Stomach (tissue), 9 donors: ENCODE data around the gene AK5. TPM values are rescaled to one million over a fixed set of nuclear protein-coding genes. Genes with fewer than 3 reads are reported as not detected.
A peak's percentile ranks its signal among the peaks of the same experiment; 100 is the strongest.

Source experiments
- DNase-seq, 2 donors: peaks; one replicate each; pipeline versions ENCODE4 v3.0.0 to v3.0.0-alpha.2; 2013 to 2019
- H3K27ac ChIP-seq, 5 donors: fragments of 200-600 bp in 4 of 5; sonication (generic) in 4 of 5; one replicate each; pipeline ENCODE4 v1.5.1; 2013 to 2019; ENCODE audit warnings: mild to moderate bottlenecking in 1 of 5, moderate library complexity in 1 of 5
- H3K27me3 ChIP-seq, 3 donors: fragments of 200-600 bp; sonication (generic); one replicate each; pipeline ENCODE4 v1.5.1; 2017 to 2019; ENCODE audit warnings: mixed run types in 1 of 3
- H3K36me3 ChIP-seq, 4 donors: fragments of 200-600 bp; sonication (generic); 1 replicate in 3 of 4; 2 replicates in 1 of 4; pipeline ENCODE4 v1.5.1; 2016 to 2019
- H3K4me1 ChIP-seq, 4 donors: fragments of 200-600 bp; sonication (generic); one replicate each; pipeline ENCODE4 v1.5.1; 2016 to 2019
- H3K4me3 ChIP-seq, 4 donors: fragments of 200-600 bp; sonication (generic) in 3 of 4; one replicate each; pipeline ENCODE4 v1.5.1; 2016 to 2019; ENCODE audit warnings: mild to moderate bottlenecking in 1 of 4
- H3K9me3 ChIP-seq, 4 donors: fragments of 200-600 bp; sonication (generic); one replicate each; pipeline ENCODE4 v1.5.1; 2016 to 2019
- CTCF ChIP-seq, 7 experiments: fragments of 450-650 bp in 4 of 7; fragments of 200-600 bp in 3 of 7; sonication (generic) in 3 of 7; IDR thresholded peaks; one replicate each; pipeline ENCODE4 v1.5.1; 2016 to 2019; ENCODE audit warnings: antibody characterized with exemption in 7 of 7, control low read depth in 2 of 7, mild to moderate bottlenecking in 1 of 7
- EP300 ChIP-seq: sonication (generic); formaldehyde crosslinking; IDR thresholded peaks from one replicate; pipeline ENCODE4 v1.6.1; 2017; ENCODE audit warnings: antibody characterized with exemption
- POLR2A ChIP-seq, 4 donors: fragments of 450-650 bp; IDR thresholded peaks; one replicate each; pipeline ENCODE4 v1.6.1; 2016; ENCODE audit warnings: antibody characterized with exemption in 4 of 4, control low read depth in 2 of 4, mild to moderate bottlenecking in 1 of 4, moderate library complexity in 1 of 4
- POLR2AphosphoS5 ChIP-seq, 3 donors: sonication (generic); formaldehyde crosslinking; IDR thresholded peaks; one replicate each; pipeline ENCODE4 v1.6.1; 2016; ENCODE audit warnings: antibody characterized with exemption in 3 of 3
- WGBS, 5 donors: extraction: QIAGEN DNeasy Blood & Tissue Kit in 3 of 5; methylation state at CpG; one replicate each; pipeline versions ENCODE4 v1.1.5 to v1.1.7; 2013 to 2018; 5-methylcytosine and 5-hydroxymethylcytosine counted together
- intact Hi-C: fragments of 100-400 bp; cut with DNase I; formaldehyde crosslinking; loops from one replicate; pipeline ENCODE4 v1.15.1; 2023; ENCODE audit warnings: low total_unique reads
- polyA plus RNA-seq, 3 donors: library from polyadenylated mRNA; stranded (reverse); fragments of 200-250 nt; gene quantifications; one replicate each; pipeline ENCODE4 v1.2.3, GENCODE V29; 2013
- total RNA-seq, 5 donors: library from RNA; depleted of rRNA; stranded (reverse); fragments of >200 nt; gene quantifications; one replicate each; pipeline versions ENCODE4 v1.1.0 to v1.2.3, GENCODE V29; 2014 to 2016
- donor health status: healthy with polysubstance abuse.
- donor health status: Bipolar disorder and iron deficiency.
- donor health status: healthy.

AK5 gene
- total and polyA plus RNA-seq, 8 donors = 0.23 to 5.0 (median 1.3) TPM; not detected in 3

- no peaks in the 10 kb centered on the region for H3K36me3 ChIP-seq
Measured at GRCh38 chr1:77467741-77468140, 185.9 kb downstream of the AK5 start.

GRCh38 chr1:77468257-77468948 is 186.6 kb downstream of the AK5 start:
- H3K27me3 ChIP-seq = no peaks in the 10 kb centered on the region
- 38 to 46% (median 44%) methylated on average over 4 of the region's 4 CpGs for WGBS, 5 donors
- peaks cover 0 to 12% (median 7%) of the 10 kb centered on the region in 4 donors for H3K4me1 ChIP-seq
- peaks cover 0 to 6% (median 0%) of the 10 kb centered on the region in 4 donors for H3K9me3 ChIP-seq
- no peak overlapping the region for H3K4me3 ChIP-seq
- intact Hi-C loops = no loop called here
- H3K27ac ChIP-seq = peak overlapping the region in 1 of 5 donors; percentile 39
- no peak for TF ChIP-seq CTCF (IDR thresholded peaks at IDR 0.05)
- no peak for TF ChIP-seq POLR2A (IDR thresholded peaks at IDR 0.05)
- TF ChIP-seq EP300 = no peak
- TF ChIP-seq POLR2AphosphoS5 (IDR thresholded peaks at IDR 0.05) = no peak
- no peaks in the 10 kb centered on the region for H3K36me3 ChIP-seq
- peak in 1 of 2 donors; percentile 32 for DNase-seq

More at GRCh38 chr1:77467741-77468140, 185.9 kb downstream of the AK5 start:
- WGBS, 5 donors = 55 to 61% (median 58%) methylated on average over 2 of the region's 2 CpGs
- H3K27ac ChIP-seq = no peak overlapping the region
- intact Hi-C loops = no loop called here
- TF ChIP-seq EP300 (no peak), POLR2AphosphoS5 (IDR thresholded peaks at IDR 0.05) (no peak), CTCF (IDR thresholded peaks at IDR 0.05) (no peak), POLR2A (IDR thresholded peaks at IDR 0.05) (no peak)
- peaks cover 0 to 5% (median 0%) of the 10 kb centered on the region in 4 donors for H3K9me3 ChIP-seq
- H3K4me1 ChIP-seq = peaks cover 0 to 12% (median 7%) of the 10 kb centered on the region in 4 donors
- H3K27me3 ChIP-seq = no peaks in the 10 kb centered on the region
- DNase-seq = peak in 1 of 2 donors; percentile 40
- no peak overlapping the region for H3K4me3 ChIP-seq

GRCh38 chr1:77468949-77469710 is 187.3 kb downstream of the AK5 start:
- Histone ChIP-seq H3K4me1 (peaks cover 0 to 19% (median 7%) of the 10 kb centered on the region in 4 donors), H3K4me3 (no peak overlapping the region), H3K9me3 (peaks cover 0 to 6% (median 0%) of the 10 kb centered on the region in 4 donors), H3K27ac (peak overlapping the region in 1 of 5 donors; percentile 39), H3K36me3 (no peaks in the 10 kb centered on the region), H3K27me3 (no peaks in the 10 kb centered on the region)
- intact Hi-C loops = no loop called here
- TF ChIP-seq EP300 (no peak), CTCF (IDR thresholded peaks at IDR 0.05) (no peak), POLR2AphosphoS5 (IDR thresholded peaks at IDR 0.05) (no peak), POLR2A (IDR thresholded peaks at IDR 0.05) (no peak)
- DNase-seq = no peak
- WGBS, 5 donors = 63 to 77% (median 74%) methylated on average over 5 of the region's 5 CpGs

- Histone ChIP-seq H3K27me3 (no peaks in the 10 kb centered on the region), H3K9me3 (peaks cover 0 to 6% (median 0%) of the 10 kb centered on the region in 4 donors), H3K27ac (no peak overlapping the region), H3K4me1 (peaks cover 0 to 21% (median 7%) of the 10 kb centered on the region in 4 donors), H3K36me3 (no peaks in the 10 kb centered on the region), H3K4me3 (no peak overlapping the region)
- 65 to 95% (median 78%) methylated on average over 2 of the region's 2 CpGs for WGBS, 5 donors
- intact Hi-C loops = no loop called here
- no peak for TF ChIP-seq EP300
- TF ChIP-seq POLR2AphosphoS5 (IDR thresholded peaks at IDR 0.05) = no peak
- no peak for TF ChIP-seq POLR2A (IDR thresholded peaks at IDR 0.05)
- DNase-seq = no peak
Measured at GRCh38 chr1:77471691-77472090, 189.9 kb downstream of the AK5 start.
